CD8-positive, alpha-beta memory T cell (primary cell): Measurements from ENCODE around the gene PPP1R12B. TPM values are rescaled to one million over a fixed set of nuclear protein-coding genes. Genes with fewer than 3 reads are reported as not detected.

Experiments used
- CTCF ChIA-PET: fragments of 350-600 bp; sonication (Branson Sonifier 250); formaldehyde crosslinking; loops from one replicate; lab custom pipeline; 2021; ENCODE audit warnings: antibody characterized with exemption; lab: Charles Lee
- POLR2A ChIA-PET: fragments of 350-600 bp; sonication (Branson Sonifier 250); formaldehyde crosslinking; loops from one replicate; lab custom pipeline; 2021; ENCODE audit warnings: antibody characterized with exemption; lab: Charles Lee
- DNase-seq, 5 donors: peaks; one replicate each; pipeline versions ENCODE4 v3.0.0 to v3.0.0-alpha.2; 2020 to 2022; ENCODE audit warnings: mixed read lengths in 1 of 5
- H3K27ac ChIP-seq: one replicate; pipeline ENCODE4 v1.7.0; 2013; ENCODE audit warnings: low read depth, mild to moderate bottlenecking, low read length, moderate library complexity
- H3K27me3 ChIP-seq: 2 replicates; pipeline ENCODE4 v1.7.0; 2013; ENCODE audit warnings: low read length, mild to moderate bottlenecking; ENCODE audit not compliant: insufficient read depth, poor library complexity, severe bottlenecking
- H3K36me3 ChIP-seq: 2 replicates; pipeline ENCODE4 v1.7.0; 2013; ENCODE audit warnings: mild to moderate bottlenecking, low read length, moderate library complexity; ENCODE audit not compliant: insufficient read depth
- H3K4me1 ChIP-seq: 2 replicates; pipeline ENCODE4 v1.7.0; 2013; ENCODE audit warnings: mild to moderate bottlenecking, low read length, moderate library complexity; ENCODE audit not compliant: insufficient read depth
- H3K4me3 ChIP-seq: 2 replicates; pipeline ENCODE4 v1.7.0; 2013; ENCODE audit warnings: mild to moderate bottlenecking, low read length
- H3K9me3 ChIP-seq: 2 replicates; pipeline ENCODE4 v1.7.0; 2013; ENCODE audit warnings: mild to moderate bottlenecking, low read length
- H3K27ac Mint-ChIP-seq, 8 donors: one replicate each; pipeline ENCODE4 v1.8.0; 2020 to 2021; ENCODE audit warnings: mixed read lengths in 8 of 8, mild to moderate bottlenecking in 6 of 8, inconsistent platforms in 3 of 8, moderate library complexity in 3 of 8
- H3K27me3 Mint-ChIP-seq, 2 donors: one replicate each; pipeline ENCODE4 v1.8.0; 2020 to 2021; ENCODE audit warnings: mixed read lengths in 2 of 2, mild to moderate bottlenecking in 1 of 2, moderate library complexity in 1 of 2
- H3K36me3 Mint-ChIP-seq, 3 donors: one replicate each; pipeline ENCODE4 v1.8.0; 2020 to 2021; ENCODE audit warnings: mixed read lengths in 3 of 3, inconsistent platforms in 1 of 3, mild to moderate bottlenecking in 1 of 3
- H3K4me1 Mint-ChIP-seq, 3 donors: one replicate each; pipeline ENCODE4 v1.8.0; 2020 to 2021; ENCODE audit warnings: mixed read lengths in 3 of 3, inconsistent platforms in 1 of 3, mild to moderate bottlenecking in 1 of 3
- H3K4me3 Mint-ChIP-seq, 7 donors: one replicate each; pipeline ENCODE4 v1.8.0; 2020 to 2021; ENCODE audit warnings: mixed read lengths in 7 of 7, mild to moderate bottlenecking in 6 of 7, moderate library complexity in 4 of 7, inconsistent platforms in 2 of 7
- H3K9me3 Mint-ChIP-seq, 5 donors: one replicate each; pipeline ENCODE4 v1.8.0; 2020 to 2022; ENCODE audit warnings: mixed read lengths in 5 of 5, mild to moderate bottlenecking in 3 of 5, moderate library complexity in 2 of 5, inconsistent platforms in 1 of 5
- polyA plus RNA-seq: library from polyadenylated mRNA; unstranded; fragments of 300-500 nt; fragmentation: Illumina TruSeq; gene quantifications from one replicate; pipeline ENCODE4 v1.2.3, GENCODE V29; 2021
- total RNA-seq, 2 experiments: library from RNA; stranded (reverse); gene quantifications; one replicate each; pipeline ENCODE4 v1.2.3, GENCODE V29; 2021

PPP1R12B gene
- total and polyA plus RNA-seq, 3 experiments from 2014 or later, result 11.7 to 13.1 (median 11.9) TPM

GRCh38 chr1:202311875-202312635, 36.4 kb upstream of the PPP1R12B start:
- no peaks in the 10 kb centered on the region for H3K9me3 ChIP-seq
- DNase-seq, result no peak
- peaks cover 3 to 6% of the 10 kb centered on the region in 2 donors for H3K27me3 Mint-ChIP-seq
- H3K4me1 Mint-ChIP-seq, result peaks cover 0 to 7% (median 2%) of the 10 kb centered on the region in 3 donors
- ChIA-PET POLR2A (no interaction called here), CTCF (interaction anchor here (1.4 to 6.8 kb wide), 4 partner anchors 22 to 123 kb away, joined by 3 to 64 read pairs (median 4); partner anchors contain the start of gene LGR6)
- no peak overlapping the region for H3K4me3 ChIP-seq
- H3K9me3 Mint-ChIP-seq, result no peaks in the 10 kb centered on the region
- peak overlapping the region in 5 of 8 donors; percentile 26 to 84 (median 71) for H3K27ac Mint-ChIP-seq
- peaks cover 0 to 4% (median 4%) of the 10 kb centered on the region in 3 donors for H3K36me3 Mint-ChIP-seq
- no peaks in the 10 kb centered on the region for H3K27me3 ChIP-seq
- H3K4me1 ChIP-seq, result no peaks in the 10 kb centered on the region
- no peaks in the 10 kb centered on the region for H3K36me3 ChIP-seq
- H3K27ac ChIP-seq, result no peak overlapping the region
- no peak overlapping the region for H3K4me3 Mint-ChIP-seq

- no peaks in the 10 kb centered on the region for H3K9me3 ChIP-seq
- DNase-seq, result peak; percentile 48 to 79 (median 61)
- H3K4me1 ChIP-seq, result no peaks in the 10 kb centered on the region
- no peaks in the 10 kb centered on the region for H3K36me3 ChIP-seq
- H3K4me3 ChIP-seq, result no peak overlapping the region
- Mint-ChIP-seq H3K9me3 (no peaks in the 10 kb centered on the region), H3K36me3 (peaks cover 0 to 11% (median 6%) of the 10 kb centered on the region in 3 donors), H3K4me1 (peaks cover 0 to 7% (median 2%) of the 10 kb centered on the region in 3 donors), H3K27me3 (peaks cover 3 to 4% of the 10 kb centered on the region in 2 donors), H3K4me3 (no peak overlapping the region), H3K27ac (no peak overlapping the region)
- ChIA-PET POLR2A (no interaction called here), CTCF (interaction anchor here (1.0 to 6.8 kb wide), 17 partner anchors 8 to 160 kb away, joined by 3 to 64 read pairs (median 6); partner anchors contain the start of gene LGR6)
- H3K27me3 ChIP-seq, result no peaks in the 10 kb centered on the region
- H3K27ac ChIP-seq, result no peak overlapping the region
Measured at GRCh38 chr1:202315576-202316168, 32.8 kb upstream of the PPP1R12B start.

GRCh38 chr1:202316186-202316585, 32.3 kb upstream of the PPP1R12B start:
- CTCF ChIA-PET, result interaction anchor here (1.0 to 6.8 kb wide), 16 partner anchors 8 to 161 kb away, joined by 3 to 64 read pairs (median 6); partner anchors contain the start of gene LGR6
- H3K36me3 ChIP-seq, result no peaks in the 10 kb centered on the region
- POLR2A ChIA-PET, result no interaction called here
- Mint-ChIP-seq H3K4me1 (peaks cover 0 to 7% (median 2%) of the 10 kb centered on the region in 3 donors), H3K4me3 (no peak overlapping the region), H3K9me3 (no peaks in the 10 kb centered on the region), H3K36me3 (peaks cover 0 to 11% (median 6%) of the 10 kb centered on the region in 3 donors), H3K27ac (peak overlapping the region in 1 of 8 donors; percentile 34), H3K27me3 (peaks cover 3 to 4% of the 10 kb centered on the region in 2 donors)
- no peak overlapping the region for H3K27ac ChIP-seq
- no peaks in the 10 kb centered on the region for H3K9me3 ChIP-seq
- no peak for DNase-seq
- H3K27me3 ChIP-seq, result no peaks in the 10 kb centered on the region
- H3K4me1 ChIP-seq, result no peaks in the 10 kb centered on the region
- H3K4me3 ChIP-seq, result no peak overlapping the region

- H3K9me3 Mint-ChIP-seq, result no peaks in the 10 kb centered on the region
- H3K36me3 ChIP-seq, result no peaks in the 10 kb centered on the region
- ChIA-PET CTCF (interaction anchor here (1.3 to 6.8 kb wide), 4 partner anchors 11 to 164 kb away, joined by 3 to 64 read pairs (median 10); partner anchors contain the start of gene LGR6), POLR2A (no interaction called here)
- H3K4me1 Mint-ChIP-seq, result no peaks in the 10 kb centered on the region
- H3K36me3 Mint-ChIP-seq, result peaks cover 0 to 11% (median 6%) of the 10 kb centered on the region in 3 donors
- no peaks in the 10 kb centered on the region for H3K27me3 ChIP-seq
- no peaks in the 10 kb centered on the region for H3K9me3 ChIP-seq
- DNase-seq, result no peak
- no peaks in the 10 kb centered on the region for H3K4me1 ChIP-seq
- peaks cover 3 to 5% of the 10 kb centered on the region in 2 donors for H3K27me3 Mint-ChIP-seq
- no peak overlapping the region for H3K27ac ChIP-seq
- peak overlapping the region in 1 of 8 donors; percentile 38 for H3K27ac Mint-ChIP-seq
- H3K4me3 ChIP-seq, result no peak overlapping the region
- no peak overlapping the region for H3K4me3 Mint-ChIP-seq
Measured at GRCh38 chr1:202317941-202318925, 30.3 kb upstream of the PPP1R12B start.

GRCh38 chr1:202319381-202320080, 29.0 kb upstream of the PPP1R12B start:
- H3K36me3 Mint-ChIP-seq, result peaks cover 0 to 11% (median 2%) of the 10 kb centered on the region in 3 donors
- no peaks in the 10 kb centered on the region for H3K4me1 Mint-ChIP-seq
- no peak overlapping the region for H3K4me3 ChIP-seq
- peak overlapping the region in 2 of 8 donors; percentile 19 to 57 for H3K27ac Mint-ChIP-seq
- H3K27me3 ChIP-seq, result no peaks in the 10 kb centered on the region
- no peaks in the 10 kb centered on the region for H3K36me3 ChIP-seq
- H3K9me3 Mint-ChIP-seq, result no peaks in the 10 kb centered on the region
- peaks cover 3 to 4% of the 10 kb centered on the region in 2 donors for H3K27me3 Mint-ChIP-seq
- ChIA-PET CTCF (interaction anchor here (0.8 to 1.3 kb wide), 2 partner anchors 10 to 126 kb away, joined by 3 read pairs; partner anchors contain the start of gene LGR6), POLR2A (no interaction called here)
- no peaks in the 10 kb centered on the region for H3K4me1 ChIP-seq
- no peak overlapping the region for H3K4me3 Mint-ChIP-seq
- no peak overlapping the region for H3K27ac ChIP-seq
- no peaks in the 10 kb centered on the region for H3K9me3 ChIP-seq
- no peak for DNase-seq

GRCh38 chr1:202320081-202320405, 28.5 kb upstream of the PPP1R12B start:
- Histone ChIP-seq H3K4me3 (no peak overlapping the region), H3K36me3 (no peaks in the 10 kb centered on the region), H3K4me1 (no peaks in the 10 kb centered on the region), H3K27me3 (no peaks in the 10 kb centered on the region), H3K9me3 (no peaks in the 10 kb centered on the region), H3K27ac (no peak overlapping the region)
- peaks cover 0 to 11% (median 2%) of the 10 kb centered on the region in 3 donors for H3K36me3 Mint-ChIP-seq
- peak overlapping the region in 1 of 8 donors; percentile 24 for H3K27ac Mint-ChIP-seq
- H3K4me3 Mint-ChIP-seq, result no peak overlapping the region
- peaks cover 3 to 5% of the 10 kb centered on the region in 2 donors for H3K27me3 Mint-ChIP-seq
- POLR2A ChIA-PET, result no interaction called here
- CTCF ChIA-PET, result interaction anchor here (0.8 to 1.0 kb wide), 2 partner anchors 127 kb away, joined by 3 to 4 read pairs; partner anchors contain the start of gene LGR6
- DNase-seq, result no peak
- no peaks in the 10 kb centered on the region for H3K9me3 Mint-ChIP-seq
- no peaks in the 10 kb centered on the region for H3K4me1 Mint-ChIP-seq

- no peak overlapping the region for H3K4me3 ChIP-seq
- DNase-seq, result no peak
- no peaks in the 10 kb centered on the region for H3K4me1 Mint-ChIP-seq
- H3K4me3 Mint-ChIP-seq, result no peak overlapping the region
- ChIA-PET CTCF (interaction anchor here (1.7 kb wide), 1 partner anchor 8 kb away, joined by 6 read pairs; no protein-coding TSS in a partner anchor), POLR2A (no interaction called here)
- no peak overlapping the region for H3K27ac ChIP-seq
- H3K36me3 Mint-ChIP-seq, result peaks cover 0 to 5% (median 4%) of the 10 kb centered on the region in 3 donors
- no peaks in the 10 kb centered on the region for H3K9me3 ChIP-seq
- peak overlapping the region in 2 of 8 donors; percentile 10 to 26 for H3K27ac Mint-ChIP-seq
- H3K4me1 ChIP-seq, result no peaks in the 10 kb centered on the region
- no peaks in the 10 kb centered on the region for H3K9me3 Mint-ChIP-seq
- H3K27me3 Mint-ChIP-seq, result peaks cover 0 to 5% of the 10 kb centered on the region in 2 donors
- no peaks in the 10 kb centered on the region for H3K27me3 ChIP-seq
- no peaks in the 10 kb centered on the region for H3K36me3 ChIP-seq
Measured at GRCh38 chr1:202323731-202324130, 24.8 kb upstream of the PPP1R12B start.
